Gastroesophageal sphincter (tissue), 3 donors: ENCODE measurements around the gene LRRK2.

ENCODE experiments used
- EP300 ChIP-seq: sonication (generic); formaldehyde crosslinking; IDR thresholded peaks from one replicate; pipeline ENCODE4 v1.6.1; 2017; ENCODE audit warnings: antibody characterized with exemption, mild to moderate bottlenecking
- POLR2A ChIP-seq, 2 donors: fragments of 450-650 bp; IDR thresholded peaks; one replicate each; pipeline ENCODE4 v1.6.1; 2017; ENCODE audit warnings: antibody characterized with exemption in 2 of 2, mild to moderate bottlenecking in 2 of 2, moderate library complexity in 1 of 2
- POLR2AphosphoS5 ChIP-seq: sonication (generic); formaldehyde crosslinking; IDR thresholded peaks from one replicate; pipeline ENCODE4 v1.6.1; 2017; ENCODE audit warnings: antibody characterized with exemption
- TF ChIP-seq, protein P1 (sequence below), 4 experiments: fragments of 200-600 bp in 2 of 4; fragments of 450-650 bp in 2 of 4; sonication (generic) in 1 of 4; IDR thresholded peaks; one replicate each; pipeline ENCODE4 v1.5.1; 2017 to 2019; ENCODE audit warnings: antibody characterized with exemption in 4 of 4, mild to moderate bottlenecking in 2 of 4, moderate library complexity in 2 of 4

GRCh38 chr12:40175489-40175888, 49.3 kb upstream of the LRRK2 start:
- TF ChIP-seq, protein P1, sequence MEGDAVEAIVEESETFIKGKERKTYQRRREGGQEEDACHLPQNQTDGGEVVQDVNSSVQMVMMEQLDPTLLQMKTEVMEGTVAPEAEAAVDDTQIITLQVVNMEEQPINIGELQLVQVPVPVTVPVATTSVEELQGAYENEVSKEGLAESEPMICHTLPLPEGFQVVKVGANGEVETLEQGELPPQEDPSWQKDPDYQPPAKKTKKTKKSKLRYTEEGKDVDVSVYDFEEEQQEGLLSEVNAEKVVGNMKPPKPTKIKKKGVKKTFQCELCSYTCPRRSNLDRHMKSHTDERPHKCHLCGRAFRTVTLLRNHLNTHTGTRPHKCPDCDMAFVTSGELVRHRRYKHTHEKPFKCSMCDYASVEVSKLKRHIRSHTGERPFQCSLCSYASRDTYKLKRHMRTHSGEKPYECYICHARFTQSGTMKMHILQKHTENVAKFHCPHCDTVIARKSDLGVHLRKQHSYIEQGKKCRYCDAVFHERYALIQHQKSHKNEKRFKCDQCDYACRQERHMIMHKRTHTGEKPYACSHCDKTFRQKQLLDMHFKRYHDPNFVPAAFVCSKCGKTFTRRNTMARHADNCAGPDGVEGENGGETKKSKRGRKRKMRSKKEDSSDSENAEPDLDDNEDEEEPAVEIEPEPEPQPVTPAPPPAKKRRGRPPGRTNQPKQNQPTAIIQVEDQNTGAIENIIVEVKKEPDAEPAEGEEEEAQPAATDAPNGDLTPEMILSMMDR (IDR thresholded peaks at IDR 0.05) = no peak
- TF ChIP-seq EP300 (no peak), POLR2A (IDR thresholded peaks at IDR 0.05) (no peak), POLR2AphosphoS5 (no peak)
